Ovary (tissue), 9 donors: ENCODE data around the gene C10orf53. TPM values are rescaled to one million over a fixed set of nuclear protein-coding genes. Genes with fewer than 3 reads are reported as not detected.

Source experiments
- DNase-seq, 5 donors: peaks; one replicate each; pipeline ENCODE4 v3.0.0-alpha.2; 2019 to 2020
- H3K27ac ChIP-seq, 2 donors: fragments of 200-600 bp; one replicate each; pipeline versions ENCODE4 v1.5.1 to v1.8.0; 2019 to 2022
- H3K27me3 ChIP-seq: fragments of 200-600 bp; one replicate; pipeline ENCODE4 v1.8.0; 2022
- H3K36me3 ChIP-seq: fragments of 200-600 bp; sonication (generic); one replicate; pipeline ENCODE4 v1.5.1; 2019
- H3K4me1 ChIP-seq: one replicate; pipeline ENCODE4 v1.8.1; 2013; ENCODE audit warnings: mild to moderate bottlenecking, moderate library complexity; ENCODE audit not compliant: insufficient read depth
- H3K4me3 ChIP-seq: fragments of 200-600 bp; sonication (generic); one replicate; pipeline ENCODE4 v1.5.1; 2017
- H3K9me3 ChIP-seq, 2 donors: fragments of 200-600 bp in 1 of 2; sonication (generic) in 1 of 2; one replicate each; pipeline versions ENCODE4 v1.5.1 to v1.8.1; 2013 to 2019; ENCODE audit warnings: mild to moderate bottlenecking in 1 of 2, moderate library complexity in 1 of 2
- EP300 ChIP-seq: sonication (generic); formaldehyde crosslinking; IDR thresholded peaks from one replicate; pipeline ENCODE4 v1.6.1; 2017; ENCODE audit warnings: antibody characterized with exemption
- POLR2A ChIP-seq: fragments of 450-650 bp; IDR thresholded peaks from one replicate; pipeline ENCODE4 v1.6.1; 2017; ENCODE audit warnings: antibody characterized with exemption, mild to moderate bottlenecking, moderate library complexity
- WGBS, 3 donors: extraction: QIAGEN DNeasy Blood & Tissue Kit in 1 of 3; methylation state at CpG; one replicate each; pipeline versions ENCODE4 v1.1.5 to v1.1.7; 2013 to 2017; 5-methylcytosine and 5-hydroxymethylcytosine counted together
- intact Hi-C, 4 donors: fragments of 100-400 bp; cut with DNase I; formaldehyde crosslinking; loops; one replicate each; pipeline versions ENCODE4 v1.11.0 to v1.15.1; 2022 to 2023
- polyA plus RNA-seq, 2 donors: library from polyadenylated mRNA; stranded (reverse); fragments of 200-250 nt in 1 of 2; fragments of 350-450 nt in 1 of 2; fragmentation: Illumina TruSeq in 1 of 2; extraction: RNeasy Lipid Tissue Mini Kit (QIAGEN cat#74804) in 1 of 2; gene quantifications; one replicate each; pipeline ENCODE4 v1.2.3, GENCODE V29; 2013 to 2014
- total RNA-seq, 7 donors: library from RNA; depleted of rRNA in 2 of 7; stranded (reverse); fragments of >200 nt in 2 of 7; fragmentation: NEBNext Ultra II Directional in 3 of 7; extraction: Animal tissue kit (Norgen Biotek cat#: 25700) in 3 of 7; gene quantifications; one replicate each; pipeline versions ENCODE4 v1.1.0 to v1.2.4, GENCODE V29; 2016 to 2023
- TF ChIP-seq, protein P1 (sequence below), 3 donors: fragments of 450-650 bp in 2 of 3; fragments of 200-600 bp in 1 of 3; IDR thresholded peaks; one replicate each; pipeline versions ENCODE4 v1.5.1 to v1.8.0; 2016 to 2022; ENCODE audit warnings: antibody characterized with exemption in 3 of 3, mild to moderate bottlenecking in 1 of 3
- donor health status: DM: no; HTN: no; CAD: no; lungs with moderate emphysema.
- donor health status: DM: no; HTN: no; CAD: no.
- donor health status: Bipolar disorder and iron deficiency.
- donor health status: DM: yes; HTN: yes; CAD: no.
- donor health status: DM: no; HTN: no; CAD: no.
- donor health status: DM: yes; HTN: yes; CAD: no.

Gene C10orf53
- total and polyA plus RNA-seq, 9 donors: not detected

DNA sequence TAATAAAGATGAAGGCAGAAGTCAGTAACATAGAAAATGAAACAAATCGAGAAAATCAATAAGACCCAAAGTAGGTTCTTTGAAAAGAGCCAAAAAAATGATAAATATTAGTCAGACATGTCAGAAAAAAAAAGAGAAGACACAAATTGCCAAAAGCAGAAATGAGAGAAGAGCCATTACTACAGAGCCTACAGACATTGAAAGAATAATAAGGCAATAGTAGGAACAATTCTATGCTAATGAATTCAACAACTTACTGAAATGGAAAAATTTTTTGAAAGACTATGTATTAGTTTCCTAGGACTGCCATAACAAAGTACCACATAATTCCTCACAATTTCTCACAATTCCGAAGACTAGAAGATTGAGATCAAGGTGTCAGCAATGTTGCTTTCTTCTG lies 47.1 kb downstream of the C10orf53 start:
- Histone ChIP-seq H3K27ac (no peak overlapping the region), H3K4me1 (no peaks in the 10 kb centered on the region), H3K4me3 (no peak overlapping the region), H3K27me3 (no peaks in the 10 kb centered on the region), H3K9me3 (no peaks in the 10 kb centered on the region), H3K36me3 (no peaks in the 10 kb centered on the region)
- intact Hi-C loops: no loop called here
- TF ChIP-seq EP300 (no peak), POLR2A (no peak)
- TF ChIP-seq, protein P1, sequence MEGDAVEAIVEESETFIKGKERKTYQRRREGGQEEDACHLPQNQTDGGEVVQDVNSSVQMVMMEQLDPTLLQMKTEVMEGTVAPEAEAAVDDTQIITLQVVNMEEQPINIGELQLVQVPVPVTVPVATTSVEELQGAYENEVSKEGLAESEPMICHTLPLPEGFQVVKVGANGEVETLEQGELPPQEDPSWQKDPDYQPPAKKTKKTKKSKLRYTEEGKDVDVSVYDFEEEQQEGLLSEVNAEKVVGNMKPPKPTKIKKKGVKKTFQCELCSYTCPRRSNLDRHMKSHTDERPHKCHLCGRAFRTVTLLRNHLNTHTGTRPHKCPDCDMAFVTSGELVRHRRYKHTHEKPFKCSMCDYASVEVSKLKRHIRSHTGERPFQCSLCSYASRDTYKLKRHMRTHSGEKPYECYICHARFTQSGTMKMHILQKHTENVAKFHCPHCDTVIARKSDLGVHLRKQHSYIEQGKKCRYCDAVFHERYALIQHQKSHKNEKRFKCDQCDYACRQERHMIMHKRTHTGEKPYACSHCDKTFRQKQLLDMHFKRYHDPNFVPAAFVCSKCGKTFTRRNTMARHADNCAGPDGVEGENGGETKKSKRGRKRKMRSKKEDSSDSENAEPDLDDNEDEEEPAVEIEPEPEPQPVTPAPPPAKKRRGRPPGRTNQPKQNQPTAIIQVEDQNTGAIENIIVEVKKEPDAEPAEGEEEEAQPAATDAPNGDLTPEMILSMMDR (IDR thresholded peaks at IDR 0.05): no peak
- WGBS, 3 donors: 61 to 66% (median 61%) methylated on average over 2 of the region's 2 CpGs
- DNase-seq: no peak

DNA sequence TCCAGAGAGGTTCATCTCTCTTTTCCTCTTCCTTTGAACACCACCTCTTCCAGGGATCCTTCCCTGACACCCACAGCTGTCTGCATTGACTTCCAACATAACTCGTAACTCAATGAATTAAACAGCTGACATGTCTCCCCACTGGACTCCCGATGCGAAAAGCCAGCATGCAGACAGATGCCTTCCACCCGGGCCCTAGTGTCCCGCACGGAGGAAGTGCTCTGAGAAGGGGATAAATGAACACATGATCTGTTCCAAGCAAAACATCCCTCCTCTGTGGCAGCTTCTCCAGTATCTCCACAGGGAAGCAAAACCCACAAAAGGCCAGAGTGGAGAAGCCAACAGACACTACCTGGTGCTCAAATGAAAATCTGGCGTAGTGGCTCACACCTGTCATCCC lies 54.4 kb downstream of the C10orf53 start:
- DNase-seq: no peak
- intact Hi-C loops: no loop called here
- no peak for TF ChIP-seq EP300
- TF ChIP-seq, protein P1 (IDR thresholded peaks at IDR 0.05): no peak
- TF ChIP-seq POLR2A: no peak
- H3K36me3 ChIP-seq: no peaks in the 10 kb centered on the region
- H3K4me1 ChIP-seq: no peaks in the 10 kb centered on the region
- no peaks in the 10 kb centered on the region for H3K27me3 ChIP-seq
- H3K27ac ChIP-seq: no peak overlapping the region
- 56 to 69% (median 68%) methylated on average over 7 of the region's 7 CpGs for WGBS, 3 donors
- H3K4me3 ChIP-seq: no peak overlapping the region
- H3K9me3 ChIP-seq: no peaks in the 10 kb centered on the region

DNA sequence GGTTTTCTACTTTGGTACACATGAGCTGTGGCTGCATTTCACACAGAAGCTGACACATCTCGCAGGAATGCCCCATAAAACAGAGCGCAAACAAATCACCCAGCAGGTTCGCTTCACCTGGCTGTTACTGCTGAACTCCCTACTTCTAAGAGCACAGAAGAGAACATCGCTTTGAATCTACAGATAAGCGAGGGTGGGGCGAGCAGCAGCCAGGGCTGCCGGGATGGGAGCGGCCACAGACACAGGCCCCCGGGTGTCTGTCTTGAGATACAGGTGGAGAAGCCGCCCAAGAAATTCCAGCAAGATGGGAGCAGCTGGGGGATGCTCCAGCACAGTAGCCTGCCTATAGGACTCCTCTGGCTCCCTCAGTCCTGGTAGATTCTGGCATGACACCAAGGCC lies 55.2 kb downstream of the C10orf53 start:
- WGBS, 3 donors: 70 to 72% (median 71%) methylated on average over 10 of the region's 10 CpGs
- no peak for DNase-seq
- Histone ChIP-seq H3K27me3 (no peaks in the 10 kb centered on the region), H3K4me1 (no peaks in the 10 kb centered on the region), H3K27ac (no peak overlapping the region), H3K4me3 (no peak overlapping the region), H3K36me3 (no peaks in the 10 kb centered on the region), H3K9me3 (no peaks in the 10 kb centered on the region)
- no peak for TF ChIP-seq POLR2A
- TF ChIP-seq, protein P1 (IDR thresholded peaks at IDR 0.05): no peak
- no peak for TF ChIP-seq EP300
- intact Hi-C loops: no loop called here

DNA sequence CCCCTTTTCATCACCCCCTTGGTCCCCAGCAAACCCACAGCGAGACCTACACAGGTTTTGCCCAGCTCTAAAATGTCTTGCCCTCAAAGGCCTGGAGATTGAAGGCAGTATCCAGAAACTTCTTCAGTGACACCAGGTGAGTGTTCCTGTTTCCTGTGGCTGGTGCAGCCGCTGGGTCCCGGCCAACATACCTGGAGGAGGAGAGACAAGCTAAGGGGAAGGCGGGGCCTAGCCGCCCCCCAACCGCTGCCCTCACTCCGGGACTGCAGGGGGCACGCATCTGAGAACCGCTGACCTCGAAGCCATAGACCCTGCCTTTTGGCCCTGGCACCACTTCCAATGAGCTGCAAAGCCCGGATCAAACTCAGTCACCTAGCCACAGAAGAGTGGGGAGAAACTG lies 55.7 kb downstream of the C10orf53 start:
- Histone ChIP-seq H3K27ac (no peak overlapping the region), H3K4me1 (no peaks in the 10 kb centered on the region), H3K4me3 (no peak overlapping the region), H3K36me3 (no peaks in the 10 kb centered on the region), H3K27me3 (no peaks in the 10 kb centered on the region), H3K9me3 (no peaks in the 10 kb centered on the region)
- 62 to 73% (median 69%) methylated on average over 11 of the region's 11 CpGs for WGBS, 3 donors
- intact Hi-C loops: no loop called here
- TF ChIP-seq POLR2A (no peak), EP300 (no peak)
- TF ChIP-seq, protein P1 (IDR thresholded peaks at IDR 0.05): no peak
- no peak for DNase-seq
